Prostate gland (tissue), 2 donors: ENCODE data around the gene PLCH2. TPM values are rescaled to one million over a fixed set of nuclear protein-coding genes. Genes with fewer than 3 reads are reported as not detected.

Source experiments
- DNase-seq: peaks from one replicate; pipeline ENCODE4 v3.0.0-alpha.2; 2019; ENCODE audit warnings: low spot score
- H3K27ac ChIP-seq, 2 donors: fragments of 200-600 bp; sonication (generic); 2 replicates each; pipeline ENCODE4 v1.5.1; 2017 to 2019
- H3K27me3 ChIP-seq: fragments of 200-600 bp; sonication (generic); replicated peaks from 2 replicates; pipeline ENCODE4 v1.5.1; 2019; ENCODE audit not compliant: insufficient read depth
- H3K36me3 ChIP-seq, 2 donors: fragments of 200-600 bp; sonication (generic); 1 replicate in 1 of 2; 2 replicates in 1 of 2; pipeline versions ENCODE4 v1.5.1 to v1.8.1; 2017 to 2019
- H3K4me1 ChIP-seq: fragments of 200-600 bp; sonication (generic); replicated peaks from 2 replicates; pipeline ENCODE4 v1.5.1; 2019
- H3K4me3 ChIP-seq, 2 donors: fragments of 200-600 bp; sonication (generic); 2 replicates each; pipeline ENCODE4 v1.5.1; 2017 to 2019
- H3K9me3 ChIP-seq: fragments of 200-600 bp; sonication (generic); 2 replicates; pipeline ENCODE4 v1.5.1; 2017
- POLR2A ChIP-seq: fragments of 450-650 bp; IDR thresholded peaks from one replicate; pipeline ENCODE4 v1.6.1; 2016; ENCODE audit warnings: antibody characterized with exemption, mild to moderate bottlenecking
- POLR2AphosphoS5 ChIP-seq: sonication (generic); formaldehyde crosslinking; IDR thresholded peaks from one replicate; pipeline ENCODE4 v1.6.1; 2017; ENCODE audit warnings: antibody characterized with exemption
- WGBS: methylation state at CpG from one replicate; pipeline ENCODE4 v1.1.5; 2018; 5-methylcytosine and 5-hydroxymethylcytosine counted together
- intact Hi-C: fragments of 100-400 bp; cut with DNase I; formaldehyde crosslinking; loops from one replicate; pipeline ENCODE4 v1.14.2; 2022
- total RNA-seq, 2 donors: library from RNA; depleted of rRNA; stranded (reverse); fragments of >200 nt; gene quantifications; one replicate each; pipeline ENCODE4 v1.1.0, GENCODE V29; 2016
- TF ChIP-seq, protein P1 (sequence below), 4 experiments: fragments of 200-600 bp in 2 of 4; fragments of 450-650 bp in 2 of 4; sonication (generic) in 2 of 4; IDR thresholded peaks; 1 replicate in 3 of 4; 2 replicates in 1 of 4; pipeline ENCODE4 v1.5.1; 2016 to 2019; ENCODE audit warnings: antibody characterized with exemption in 4 of 4, mild to moderate bottlenecking in 2 of 4, moderate library complexity in 2 of 4

PLCH2 gene
- total RNA-seq, 2 donors from 2014 or later = 29.8 to 41.0 TPM

DNA sequence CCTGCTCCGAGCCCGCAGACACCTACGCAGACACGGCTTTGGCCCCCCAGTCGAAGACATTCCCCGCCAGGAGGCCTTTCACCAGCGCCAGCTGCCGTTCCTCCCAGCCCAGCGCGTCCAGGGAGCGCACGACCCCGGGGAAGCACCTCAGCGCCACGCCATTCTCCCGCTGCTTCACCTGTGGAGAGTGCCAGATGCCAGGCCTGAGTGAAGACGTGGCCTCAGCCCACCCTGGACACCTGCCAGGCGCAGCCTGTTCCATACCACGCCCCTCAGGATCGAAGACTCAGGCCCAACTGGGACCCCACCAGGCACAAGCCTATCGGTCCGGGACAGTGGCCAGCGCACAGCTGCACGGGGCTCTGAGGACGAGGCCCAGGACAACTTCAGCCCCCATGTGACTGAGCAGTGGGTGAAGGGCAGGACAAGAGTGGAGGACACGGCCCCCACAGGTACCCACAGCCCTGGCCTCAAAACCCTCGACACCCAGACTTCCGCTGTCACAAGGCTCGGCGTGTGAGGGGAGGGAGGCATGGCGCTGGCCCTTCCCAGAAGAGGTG, 36.9 kb downstream of the PLCH2 start:
- Histone ChIP-seq H3K4me1 (no peaks in the 10 kb centered on the region), H3K27me3 (no peaks in the 10 kb centered on the region), H3K9me3 (no peaks in the 10 kb centered on the region), H3K4me3 (no peak overlapping the region), H3K27ac (no peak overlapping the region), H3K36me3 (peaks cover 12 to 78% of the 10 kb centered on the region in 2 donors)
- TF ChIP-seq POLR2AphosphoS5 = no peak
- no peak for TF ChIP-seq POLR2A
- TF ChIP-seq, protein P1, sequence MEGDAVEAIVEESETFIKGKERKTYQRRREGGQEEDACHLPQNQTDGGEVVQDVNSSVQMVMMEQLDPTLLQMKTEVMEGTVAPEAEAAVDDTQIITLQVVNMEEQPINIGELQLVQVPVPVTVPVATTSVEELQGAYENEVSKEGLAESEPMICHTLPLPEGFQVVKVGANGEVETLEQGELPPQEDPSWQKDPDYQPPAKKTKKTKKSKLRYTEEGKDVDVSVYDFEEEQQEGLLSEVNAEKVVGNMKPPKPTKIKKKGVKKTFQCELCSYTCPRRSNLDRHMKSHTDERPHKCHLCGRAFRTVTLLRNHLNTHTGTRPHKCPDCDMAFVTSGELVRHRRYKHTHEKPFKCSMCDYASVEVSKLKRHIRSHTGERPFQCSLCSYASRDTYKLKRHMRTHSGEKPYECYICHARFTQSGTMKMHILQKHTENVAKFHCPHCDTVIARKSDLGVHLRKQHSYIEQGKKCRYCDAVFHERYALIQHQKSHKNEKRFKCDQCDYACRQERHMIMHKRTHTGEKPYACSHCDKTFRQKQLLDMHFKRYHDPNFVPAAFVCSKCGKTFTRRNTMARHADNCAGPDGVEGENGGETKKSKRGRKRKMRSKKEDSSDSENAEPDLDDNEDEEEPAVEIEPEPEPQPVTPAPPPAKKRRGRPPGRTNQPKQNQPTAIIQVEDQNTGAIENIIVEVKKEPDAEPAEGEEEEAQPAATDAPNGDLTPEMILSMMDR (IDR thresholded peaks at IDR 0.05) = no peak
- no peak for DNase-seq
- intact Hi-C loops = no loop called here
- WGBS = 88% methylated on average over 26 of the region's 31 CpGs

DNA sequence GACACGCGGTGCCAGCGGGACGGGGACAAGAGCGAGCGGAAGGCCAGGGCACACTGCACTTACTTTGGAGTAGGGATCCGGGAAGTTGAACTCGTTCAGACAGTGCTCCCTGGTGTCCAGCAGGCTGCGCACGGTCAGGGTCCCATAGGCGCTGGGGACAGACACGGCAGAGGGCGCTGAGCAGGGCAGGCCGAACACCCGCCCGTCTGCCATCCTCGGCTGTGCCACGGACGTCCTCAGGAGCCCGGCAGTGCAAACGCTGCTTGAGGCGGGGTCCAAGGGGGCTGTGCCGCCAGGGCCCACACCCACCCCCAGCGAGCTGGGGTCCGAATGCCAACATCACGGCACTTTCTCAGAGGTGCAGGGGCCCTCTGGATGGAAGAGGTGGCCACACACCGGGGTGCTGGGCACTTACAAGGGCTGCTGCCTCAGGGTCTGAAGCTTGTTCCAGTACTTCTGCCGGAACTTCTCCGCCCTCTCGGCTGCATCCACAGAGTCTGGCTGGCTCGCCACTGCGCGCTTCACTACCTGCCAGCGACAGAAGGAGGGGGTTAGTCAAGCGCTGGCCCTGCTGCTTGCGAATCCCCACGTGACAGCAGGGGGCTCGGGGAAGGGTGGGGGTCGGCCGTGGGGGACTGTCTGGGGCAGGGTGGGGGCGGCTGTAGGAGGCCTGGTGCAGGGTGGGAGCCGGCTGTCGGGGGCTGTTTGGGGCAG, 38.0 kb downstream of the PLCH2 start:
- Histone ChIP-seq H3K27me3 (no peaks in the 10 kb centered on the region), H3K9me3 (no peaks in the 10 kb centered on the region), H3K4me1 (no peaks in the 10 kb centered on the region), H3K36me3 (peaks cover 19 to 85% of the 10 kb centered on the region in 2 donors), H3K27ac (no peak overlapping the region), H3K4me3 (no peak overlapping the region)
- 93% methylated on average over 32 of the region's 43 CpGs for WGBS
- DNase-seq = no peak
- no peak for TF ChIP-seq POLR2A
- intact Hi-C loops = no loop called here

DNA sequence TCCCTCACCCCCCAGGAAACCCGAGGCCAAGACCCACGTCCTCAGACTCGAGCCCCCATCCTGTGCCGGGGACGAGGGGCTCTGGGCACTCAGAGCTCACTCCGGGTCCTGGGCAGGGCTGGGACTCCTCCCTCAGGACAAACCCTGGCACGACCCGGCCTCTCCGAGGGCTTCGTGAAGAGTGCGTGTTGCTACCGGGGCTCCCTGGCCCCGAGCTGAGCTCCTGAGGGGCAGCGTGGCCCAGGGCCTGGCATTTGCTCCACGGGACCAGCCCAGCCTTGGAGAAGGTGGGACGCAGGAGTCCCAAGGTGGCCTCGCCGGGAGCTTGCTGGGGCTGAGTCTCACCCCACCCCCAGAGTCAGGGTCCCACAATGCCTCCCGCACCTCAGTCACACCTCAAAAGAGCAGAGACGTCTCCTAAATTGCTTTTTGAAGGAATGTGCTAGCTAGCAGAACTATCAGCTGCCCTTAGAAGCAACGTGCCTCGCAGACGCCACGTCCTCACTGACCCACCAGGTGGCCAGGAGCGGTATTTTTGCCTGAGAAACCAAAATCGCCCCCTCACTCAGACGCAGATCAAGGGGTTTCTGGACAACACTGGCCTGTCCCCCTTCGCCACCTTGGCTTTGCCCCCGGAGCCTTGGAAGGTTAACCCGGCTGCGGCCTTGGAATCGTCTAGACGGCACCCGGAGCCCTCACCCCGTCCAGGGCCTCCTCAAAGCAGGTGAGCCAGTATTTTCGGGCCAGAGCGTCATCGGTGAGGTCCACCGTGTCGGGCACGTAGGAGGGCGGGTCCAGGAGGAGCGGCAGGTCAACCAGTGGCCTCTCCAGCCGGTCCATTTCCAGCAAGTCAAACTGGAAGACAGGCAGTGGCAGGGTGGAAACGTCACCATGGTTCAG, 39.0 kb downstream of the PLCH2 start:
- no peak for DNase-seq
- peaks cover 27 to 84% of the 10 kb centered on the region in 2 donors for H3K36me3 ChIP-seq
- intact Hi-C loops = no loop called here

DNA sequence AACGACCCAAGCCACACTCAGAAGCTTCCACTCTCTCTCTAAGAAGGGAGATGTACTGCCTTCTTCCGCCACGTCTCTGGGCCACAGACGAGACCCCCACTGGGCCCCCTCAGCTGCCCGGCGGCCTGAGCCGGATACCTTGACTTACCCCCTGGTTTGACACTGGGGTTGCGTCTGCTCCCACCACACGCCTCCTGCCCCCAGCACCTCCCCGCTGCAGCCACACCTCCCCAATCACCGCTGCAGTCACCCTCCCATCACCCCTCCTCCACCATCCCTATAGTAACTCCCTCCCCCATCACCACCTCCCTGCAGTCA, 39.6 kb downstream of the PLCH2 start:
- Histone ChIP-seq H3K36me3 (peaks cover 31 to 86% of the 10 kb centered on the region in 2 donors), H3K4me3 (no peak overlapping the region), H3K4me1 (no peaks in the 10 kb centered on the region), H3K27me3 (no peaks in the 10 kb centered on the region), H3K9me3 (no peaks in the 10 kb centered on the region), H3K27ac (no peak overlapping the region)
- TF ChIP-seq, protein P1 (IDR thresholded peaks at IDR 0.05) = no peak
- TF ChIP-seq POLR2AphosphoS5 = no peak
- intact Hi-C loops = no loop called here
- DNase-seq = no peak
- 91% methylated on average over 11 of the region's 11 CpGs for WGBS

More for the DNA sequence above, 39.0 kb downstream of the PLCH2 start:
- H3K4me1 ChIP-seq = no peaks in the 10 kb centered on the region
- no peaks in the 10 kb centered on the region for H3K27me3 ChIP-seq
- no peak overlapping the region for H3K4me3 ChIP-seq
- H3K9me3 ChIP-seq = no peaks in the 10 kb centered on the region
- WGBS = 92% methylated on average over 34 of the region's 45 CpGs
- TF ChIP-seq, protein P1 (IDR thresholded peaks at IDR 0.05) = no peak
- TF ChIP-seq POLR2AphosphoS5 = no peak
- TF ChIP-seq POLR2A = no peak
- no peak overlapping the region for H3K27ac ChIP-seq

DNA sequence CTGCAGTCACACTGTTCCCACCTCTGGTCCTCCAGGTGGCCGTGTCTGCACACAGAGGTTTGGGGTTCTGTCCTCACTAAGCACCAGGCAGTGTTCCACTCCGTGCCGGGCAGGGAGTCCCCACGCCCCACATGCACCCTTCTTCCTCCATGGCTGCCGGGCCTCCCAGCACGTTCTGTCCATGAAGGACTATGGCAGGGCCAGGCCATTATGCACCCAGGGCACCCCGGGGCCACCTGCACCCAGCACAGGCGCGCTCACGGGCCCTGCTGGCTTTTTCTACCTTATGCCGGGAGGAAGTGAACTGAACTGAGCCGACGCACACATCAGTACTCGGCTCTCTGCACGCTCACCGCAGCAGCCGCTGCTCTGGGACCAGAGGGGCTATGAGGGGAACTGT, 40.0 kb downstream of the PLCH2 start:
- TF ChIP-seq POLR2AphosphoS5 (no peak), POLR2A (no peak)
- TF ChIP-seq, protein P1 (IDR thresholded peaks at IDR 0.05) = no peak
- no peaks in the 10 kb centered on the region for H3K9me3 ChIP-seq
- intact Hi-C loops = no loop called here
- no peaks in the 10 kb centered on the region for H3K4me1 ChIP-seq
- H3K27me3 ChIP-seq = no peaks in the 10 kb centered on the region
- H3K4me3 ChIP-seq = no peak overlapping the region
- DNase-seq = no peak
- H3K27ac ChIP-seq = no peak overlapping the region
- 89% methylated on average over 17 of the region's 17 CpGs for WGBS
- peaks cover 31 to 86% of the 10 kb centered on the region in 2 donors for H3K36me3 ChIP-seq
